Effector memory CD4-positive, alpha-beta T cell (primary cell): ENCODE data around the gene DOCK2.
"Not testable (repeated sequence)": the region's sequence is repeated elsewhere in the genome, so short reads cannot be mapped to it uniquely, and the experiment has no call there.

Experiments used
- DNase-seq, 3 donors: peaks; one replicate each; pipeline ENCODE4 v3.0.0-alpha.2; 2020
- H3K27ac ChIP-seq: 2 replicates; pipeline ENCODE4 v1.7.0; 2013; ENCODE audit warnings: mild to moderate bottlenecking, low read length, moderate library complexity; ENCODE audit not compliant: insufficient read depth, poor library complexity, severe bottlenecking
- H3K27me3 ChIP-seq: replicated peaks from 2 replicates; pipeline ENCODE4 v1.7.0; 2013; ENCODE audit warnings: mild to moderate bottlenecking, low read length; ENCODE audit not compliant: insufficient read depth, control insufficient read depth, poor library complexity, severe bottlenecking
- H3K36me3 ChIP-seq: 2 replicates; pipeline ENCODE4 v1.7.0; 2013; ENCODE audit warnings: mild to moderate bottlenecking, low read length, moderate library complexity; ENCODE audit not compliant: control insufficient read depth, insufficient read depth
- H3K4me1 ChIP-seq: 2 replicates; pipeline ENCODE4 v1.7.0; 2013; ENCODE audit warnings: low read length, mild to moderate bottlenecking; ENCODE audit not compliant: control insufficient read depth, insufficient read depth, poor library complexity, severe bottlenecking
- H3K4me3 ChIP-seq: 2 replicates; pipeline ENCODE4 v1.7.0; 2013; ENCODE audit warnings: low read length, low read depth, mild to moderate bottlenecking; ENCODE audit not compliant: insufficient read depth, poor library complexity, severe bottlenecking
- H3K9me3 ChIP-seq: 2 replicates; pipeline ENCODE4 v1.7.0; 2013; ENCODE audit warnings: mild to moderate bottlenecking, low read length, moderate library complexity; ENCODE audit not compliant: control insufficient read depth

Gene DOCK2

DNA sequence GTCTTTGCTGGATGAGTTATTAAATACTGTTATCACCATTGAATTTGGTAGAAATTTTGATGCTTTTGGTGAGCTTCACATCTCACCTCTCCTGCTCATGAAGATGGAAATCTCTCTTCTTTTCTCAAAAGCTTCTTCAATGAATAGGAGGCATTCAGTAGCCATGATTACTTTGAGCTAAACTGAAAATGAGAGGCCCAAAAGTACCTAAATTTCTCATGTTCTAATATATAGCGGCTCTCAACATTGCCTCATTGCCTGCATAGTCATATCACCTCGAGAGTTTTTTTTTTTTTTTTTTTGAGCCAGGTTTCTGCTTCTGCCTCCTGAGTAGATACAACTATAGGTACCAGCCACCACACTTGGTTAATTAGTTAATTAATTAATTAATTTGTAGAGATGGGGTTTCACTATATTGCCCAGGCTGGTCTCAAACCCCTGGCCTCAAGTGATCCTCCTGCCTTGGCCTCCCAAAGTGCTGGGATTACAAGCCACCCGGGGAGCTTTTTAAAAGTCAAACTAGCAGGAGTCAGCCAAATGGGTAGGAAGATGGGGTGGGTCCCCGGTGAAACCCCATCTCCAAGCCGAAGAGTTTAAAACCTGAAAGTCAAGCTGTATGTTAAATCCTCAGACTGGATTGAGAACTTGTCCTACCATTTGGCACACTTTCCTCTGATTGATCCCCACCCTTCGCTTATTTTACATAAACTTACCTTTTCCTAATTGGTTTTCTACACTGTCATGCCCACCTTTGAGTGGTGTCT lies 169.0 kb downstream of the DOCK2 start:
- DNase-seq: no peak
- H3K27ac ChIP-seq: no peak overlapping the region

GRCh38 chr5:169808118-169808581 lies 171.1 kb downstream of the DOCK2 start:
- Histone ChIP-seq H3K27ac (no peak overlapping the region), H3K36me3 (peaks cover 40% of the 10 kb centered on the region), H3K9me3 (no peaks in the 10 kb centered on the region), H3K4me1 (no peaks in the 10 kb centered on the region), H3K27me3 (no peaks in the 10 kb centered on the region), H3K4me3 (no peak overlapping the region)
- no peak for DNase-seq

More for the DNA sequence above, 169.0 kb downstream of the DOCK2 start:
- no peaks in the 10 kb centered on the region for H3K4me1 ChIP-seq
- H3K9me3 ChIP-seq: no peaks in the 10 kb centered on the region
- H3K27me3 ChIP-seq: no peaks in the 10 kb centered on the region
- no peak overlapping the region for H3K4me3 ChIP-seq
- peaks cover 33% of the 10 kb centered on the region for H3K36me3 ChIP-seq

DNA sequence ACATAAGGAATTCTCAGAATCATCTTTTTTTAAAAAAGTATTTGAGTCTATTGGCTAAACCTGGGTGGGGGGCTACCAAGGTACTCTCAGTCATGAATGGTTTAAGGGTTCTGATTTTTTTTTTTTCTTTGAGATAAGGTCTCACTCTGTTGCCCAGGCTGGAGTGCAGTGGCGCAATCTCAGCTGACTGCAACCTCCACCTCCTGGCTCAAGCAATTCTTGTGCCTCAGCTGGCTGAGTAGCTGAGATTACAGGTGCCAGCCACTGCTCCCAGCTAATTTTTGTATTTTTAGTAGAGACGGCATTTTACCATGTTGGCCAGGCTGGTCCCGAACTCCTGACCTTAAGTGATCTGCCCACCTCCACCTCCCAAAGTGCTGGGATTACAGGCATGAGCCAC lies 171.8 kb downstream of the DOCK2 start:
- not testable (repeated sequence) for H3K4me1 ChIP-seq, H3K27me3 ChIP-seq, H3K4me3 ChIP-seq, H3K9me3 ChIP-seq, H3K27ac ChIP-seq, DNase-seq
- peaks cover 32% of the 10 kb centered on the region for H3K36me3 ChIP-seq

GRCh38 chr5:169809281-169809680 lies 172.2 kb downstream of the DOCK2 start:
- H3K27me3 ChIP-seq: no peaks in the 10 kb centered on the region
- no peaks in the 10 kb centered on the region for H3K4me1 ChIP-seq
- no peak overlapping the region for H3K27ac ChIP-seq
- H3K4me3 ChIP-seq: no peak overlapping the region
- no peaks in the 10 kb centered on the region for H3K9me3 ChIP-seq
- H3K36me3 ChIP-seq: peaks cover 32% of the 10 kb centered on the region
- DNase-seq: no peak

DNA sequence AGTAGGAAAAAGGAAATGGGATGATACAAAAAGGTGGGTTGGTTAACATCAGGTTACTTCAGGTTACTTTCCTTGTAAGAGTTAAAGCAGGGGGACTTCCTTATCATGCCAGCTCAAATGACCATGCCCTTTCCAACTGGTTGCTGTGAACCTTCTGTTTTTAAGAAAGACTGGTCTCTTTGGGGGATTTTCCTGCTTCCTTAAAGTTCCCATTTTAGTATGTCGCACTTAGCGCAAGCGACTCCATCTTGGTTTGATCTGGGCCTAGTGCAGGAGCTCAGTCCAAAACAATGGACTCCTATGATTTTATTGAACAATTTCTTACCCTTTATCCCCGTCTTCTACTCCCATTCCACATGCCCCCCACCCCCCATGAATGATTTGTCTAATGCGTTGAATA lies 173.4 kb downstream of the DOCK2 start:
- no peak for DNase-seq
- H3K4me1 ChIP-seq: no peaks in the 10 kb centered on the region
- no peak overlapping the region for H3K4me3 ChIP-seq
- H3K27me3 ChIP-seq: no peaks in the 10 kb centered on the region
- no peak overlapping the region for H3K27ac ChIP-seq
- peaks cover 24% of the 10 kb centered on the region for H3K36me3 ChIP-seq
- no peaks in the 10 kb centered on the region for H3K9me3 ChIP-seq

- Histone ChIP-seq H3K27me3 (no peaks in the 10 kb centered on the region), H3K4me3 (no peak overlapping the region), H3K4me1 (no peaks in the 10 kb centered on the region), H3K27ac (no peak overlapping the region), H3K36me3 (peaks cover 20% of the 10 kb centered on the region), H3K9me3 (no peaks in the 10 kb centered on the region)
- no peak for DNase-seq
These were observed 173.9 kb downstream of the DOCK2 start for GRCh38 chr5:169811023-169811422.

DNA sequence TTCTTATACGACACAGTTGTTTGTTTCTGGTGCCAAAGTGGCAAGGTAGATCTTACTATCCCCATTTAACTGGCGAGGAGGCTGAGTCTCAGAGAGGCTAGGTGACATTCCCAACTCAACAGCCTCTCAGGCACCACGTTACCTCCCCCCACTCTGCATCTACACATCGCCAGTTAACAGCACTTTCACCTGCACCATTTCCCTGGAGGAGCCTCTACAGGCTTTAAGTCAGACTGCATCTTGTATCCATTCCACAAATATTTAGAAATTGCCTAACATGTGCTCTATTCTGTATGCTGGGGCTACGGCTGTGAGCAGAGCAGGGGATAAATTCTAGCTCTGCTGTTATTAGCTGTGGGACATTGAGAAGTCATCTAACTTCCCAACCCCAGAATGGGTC lies 174.6 kb downstream of the DOCK2 start:
- peaks cover 19% of the 10 kb centered on the region for H3K36me3 ChIP-seq
- H3K9me3 ChIP-seq: no peaks in the 10 kb centered on the region
- no peak overlapping the region for H3K27ac ChIP-seq
- H3K4me3 ChIP-seq: no peak overlapping the region
- H3K4me1 ChIP-seq: no peaks in the 10 kb centered on the region
- H3K27me3 ChIP-seq: no peaks in the 10 kb centered on the region
- DNase-seq: no peak

DNA sequence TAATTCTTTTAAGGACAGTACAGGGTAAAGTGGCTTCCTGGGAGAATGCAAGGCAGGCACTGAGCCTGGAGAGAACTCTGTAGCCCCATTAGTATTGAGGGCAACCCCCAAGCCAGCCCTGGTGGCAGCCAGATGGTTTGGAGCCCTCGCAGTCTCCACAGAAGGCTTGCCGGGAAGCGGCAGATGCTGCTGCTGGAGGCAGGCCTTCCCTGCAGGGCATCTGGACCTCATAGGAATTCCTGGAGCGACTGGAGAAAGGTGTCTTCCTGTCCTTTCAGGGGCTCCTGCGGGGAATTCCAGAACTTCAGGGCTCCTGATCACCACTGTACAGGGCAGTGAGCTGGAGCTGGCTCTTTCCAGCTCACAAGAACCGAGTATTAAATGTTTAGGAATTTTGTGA lies 175.7 kb downstream of the DOCK2 start:
- no peaks in the 10 kb centered on the region for H3K9me3 ChIP-seq
- H3K4me3 ChIP-seq: no peak overlapping the region
- no peak overlapping the region for H3K27ac ChIP-seq
- no peak for DNase-seq
- no peaks in the 10 kb centered on the region for H3K4me1 ChIP-seq
- H3K36me3 ChIP-seq: peaks cover 27% of the 10 kb centered on the region
- H3K27me3 ChIP-seq: no peaks in the 10 kb centered on the region

- no peak for DNase-seq
- H3K4me3 ChIP-seq: no peak overlapping the region
- H3K36me3 ChIP-seq: peaks cover 38% of the 10 kb centered on the region
- no peak overlapping the region for H3K27ac ChIP-seq
- no peaks in the 10 kb centered on the region for H3K4me1 ChIP-seq
- H3K9me3 ChIP-seq: no peaks in the 10 kb centered on the region
- no peaks in the 10 kb centered on the region for H3K27me3 ChIP-seq
These were observed 177.0 kb downstream of the DOCK2 start for GRCh38 chr5:169814045-169814444.

GRCh38 chr5:169814522-169814921 lies 177.4 kb downstream of the DOCK2 start:
- H3K4me1 ChIP-seq: no peaks in the 10 kb centered on the region
- peaks cover 35% of the 10 kb centered on the region for H3K36me3 ChIP-seq
- no peak overlapping the region for H3K27ac ChIP-seq

More at GRCh38 chr5:169814522-169814921, 177.4 kb downstream of the DOCK2 start:
- no peak for DNase-seq
- H3K27me3 ChIP-seq: no peaks in the 10 kb centered on the region
- H3K9me3 ChIP-seq: no peaks in the 10 kb centered on the region
- H3K4me3 ChIP-seq: no peak overlapping the region
